ENCODE data around the gene ARFGAP3. TPM values are rescaled to one million over a fixed set of nuclear protein-coding genes. Genes with fewer than 3 reads are reported as not detected.

ARFGAP3 gene
- total RNA-seq, 2 experiments from 2014 or later = 27.1 to 27.2 TPM

DNA sequence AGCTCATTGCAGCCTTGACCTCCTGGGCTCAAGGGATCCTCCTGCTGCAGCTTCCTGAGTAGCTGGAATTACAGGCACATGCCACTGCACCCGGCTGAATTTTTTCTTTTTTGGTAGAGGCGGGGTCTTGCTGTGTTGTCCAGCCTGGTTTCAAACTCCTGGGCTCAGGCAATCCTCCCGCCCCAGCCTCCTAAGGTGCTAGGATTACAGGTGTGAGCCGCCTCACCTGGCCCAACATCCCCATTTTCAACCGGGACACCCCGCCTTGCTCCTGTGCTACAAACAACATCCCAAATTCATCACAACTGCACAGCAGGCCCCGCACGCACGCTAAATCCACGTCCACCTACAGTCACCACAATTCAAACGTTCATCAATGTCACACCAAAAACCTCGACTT lies 61.0 kb downstream of the ARFGAP3 start:
- no peaks in the 10 kb centered on the region for H3K4me1 Mint-ChIP-seq (ENCODE audit: low read depth)
- H3K27ac Mint-ChIP-seq = no peak overlapping the region
- ChIA-PET CTCF (interaction anchor here (0.6 to 1.5 kb wide), 4 partner anchors 15 to 264 kb away, joined by 3 to 5 read pairs (median 4); no protein-coding TSS in a partner anchor), POLR2A (no interaction called here)
- H3K36me3 Mint-ChIP-seq (ENCODE audit: low read depth) = peaks cover 11% of the 10 kb centered on the region
- H3K4me3 Mint-ChIP-seq = no peak overlapping the region
- H3K27me3 Mint-ChIP-seq = no peaks in the 10 kb centered on the region
- intact Hi-C loops (cut with micrococcal nuclease) = no loop called here
- DNase-seq = no peak
- ATAC-seq = no peak
- no peaks in the 10 kb centered on the region for H3K9me3 Mint-ChIP-seq
- no peak for TF ChIP-seq CTCF (IDR thresholded peaks at IDR 0.05)

- no peaks in the 10 kb centered on the region for H3K4me1 Mint-ChIP-seq (ENCODE audit: low read depth)
- no peaks in the 10 kb centered on the region for H3K9me3 Mint-ChIP-seq
- ATAC-seq (no peak), DNase-seq (no peak)
- H3K36me3 Mint-ChIP-seq (ENCODE audit: low read depth) = peaks cover 9% of the 10 kb centered on the region
- no peaks in the 10 kb centered on the region for H3K27me3 Mint-ChIP-seq
- POLR2A ChIA-PET = interaction anchor here (0.6 kb wide), 1 partner anchor 181 kb away, joined by 3 read pairs; no protein-coding TSS in a partner anchor
- no peak overlapping the region for H3K4me3 Mint-ChIP-seq
- TF ChIP-seq CTCF (IDR thresholded peaks at IDR 0.05) = no peak
- CTCF ChIA-PET = interaction anchor here (1.5 kb wide), 1 partner anchor 14 kb away, joined by 5 read pairs; no protein-coding TSS in a partner anchor
- H3K27ac Mint-ChIP-seq = no peak overlapping the region
- intact Hi-C loops (cut with micrococcal nuclease) = no loop called here
Measured at GRCh38 chr22:42794551-42795510, 62.2 kb downstream of the ARFGAP3 start.

- Mint-ChIP-seq H3K27me3 (no peaks in the 10 kb centered on the region), H3K36me3 (ENCODE audit: low read depth) (peaks cover 7% of the 10 kb centered on the region), H3K9me3 (no peaks in the 10 kb centered on the region), H3K27ac (no peak overlapping the region), H3K4me3 (no peak overlapping the region), H3K4me1 (ENCODE audit: low read depth) (no peaks in the 10 kb centered on the region)
- DNase-seq = no peak
- CTCF ChIA-PET = no interaction called here
- no peak for ATAC-seq
- intact Hi-C loops (cut with micrococcal nuclease) = no loop called here
- no peak for TF ChIP-seq CTCF (IDR thresholded peaks at IDR 0.05)
- POLR2A ChIA-PET = no interaction called here
Measured at GRCh38 chr22:42793848-42794405, 63.1 kb downstream of the ARFGAP3 start.

DNA sequence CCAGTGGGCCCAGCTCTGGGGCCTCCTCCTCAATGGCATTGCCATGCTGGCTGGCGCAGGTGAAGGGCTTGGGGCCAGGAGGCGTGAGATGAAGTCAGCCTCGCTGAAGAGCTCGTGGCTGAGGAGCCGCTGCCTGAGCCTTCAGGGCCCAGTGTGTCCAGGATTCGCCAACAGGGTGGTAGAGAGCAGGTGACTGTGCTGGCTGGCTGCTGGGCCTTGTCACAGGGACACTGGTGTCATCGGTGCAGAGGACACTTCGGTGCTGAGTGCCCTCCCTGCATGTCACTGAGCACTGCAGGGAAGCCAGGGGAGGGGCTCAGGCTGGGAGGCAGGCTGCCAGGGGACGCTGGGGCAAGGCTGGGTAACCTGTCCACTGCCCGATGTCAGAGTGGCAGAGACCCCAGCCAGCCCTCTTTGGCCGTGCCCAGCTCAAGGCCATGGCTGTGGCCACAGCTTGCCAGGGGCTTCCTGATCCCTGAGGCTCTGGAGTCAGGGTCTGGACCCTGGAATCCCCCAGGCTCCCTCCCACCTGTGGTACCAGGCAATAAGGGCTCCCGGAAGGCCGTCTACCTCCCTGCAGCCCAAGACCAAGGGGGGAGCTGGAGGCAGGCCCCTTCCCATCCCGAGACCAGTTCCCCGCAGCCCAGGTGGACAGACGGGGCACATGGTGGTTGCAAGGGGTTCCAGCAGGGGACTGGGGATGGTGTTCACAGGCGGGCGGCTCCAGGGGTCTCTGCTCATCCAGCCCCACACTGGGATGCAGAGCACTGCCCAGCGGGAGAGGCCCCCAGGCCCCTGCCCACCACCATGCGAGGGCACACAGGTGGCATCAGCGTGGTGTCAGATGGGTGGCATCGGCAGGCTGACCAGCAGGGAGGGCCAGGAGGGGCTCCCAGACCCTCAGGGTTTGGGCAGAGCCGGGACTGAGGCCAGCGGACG lies 63.9 kb downstream of the ARFGAP3 start:
- ATAC-seq (no peak), DNase-seq (no peak)
- Mint-ChIP-seq H3K4me3 (no peak overlapping the region), H3K36me3 (ENCODE audit: low read depth) (peaks cover 7% of the 10 kb centered on the region), H3K4me1 (ENCODE audit: low read depth) (no peaks in the 10 kb centered on the region), H3K27ac (no peak overlapping the region), H3K27me3 (no peaks in the 10 kb centered on the region), H3K9me3 (no peaks in the 10 kb centered on the region)
- TF ChIP-seq CTCF (IDR thresholded peaks at IDR 0.05) = no peak
- CTCF ChIA-PET = no interaction called here
- intact Hi-C loops (cut with micrococcal nuclease) = no loop called here
- POLR2A ChIA-PET = interaction anchor here (0.6 kb wide), 1 partner anchor 38 kb away, joined by 5 read pairs; no protein-coding TSS in a partner anchor
